Measurements from ENCODE around the gene RELL2. TPM values are rescaled to one million over a fixed set of nuclear protein-coding genes. Genes with fewer than 3 reads are reported as not detected.

The RELL2 gene
- total RNA-seq, 1 experiment from 2014 or later: 3.3 TPM

GRCh38 chr5:141618804-141619554 lies 17.8 kb upstream of the RELL2 start, which contains the start of gene DIAPH1:
DIAPH1 (minus strand) TSS chr5:141619000; CDS start chr5:141618914, 86 bp downstream.
- CTCF ChIA-PET: interaction anchor here (0.5 to 2.2 kb wide), 9 partner anchors 15 to 1055 kb away, joined by 3 to 32 read pairs (median 5); partner anchors contain the start of gene FCHSD1
- intact Hi-C loops (cut with micrococcal nuclease; ENCODE audit: unreplicated experiment): loop anchor here (1.0 to 2.0 kb wide), 4 partner anchors 15 to 614 kb away; partner anchors contain the start of genes HDAC3 and RELL2
- Histone ChIP-seq H4K20me1 (ENCODE audit: insufficient read depth) (peaks cover 27% of the 10 kb centered on the region), H3K27me3 (ENCODE audit: insufficient read depth, low read depth) (no peaks in the 10 kb centered on the region), H3K9me3 (ENCODE audit: insufficient read depth, low read depth) (no peaks in the 10 kb centered on the region), H3K4me1 (replicated peaks; ENCODE audit: insufficient read depth) (peaks cover 18% of the 10 kb centered on the region), H3F3A (ENCODE audit: insufficient read depth, low read depth) (peaks cover 43% of the 10 kb centered on the region), H3K9me2 (ENCODE audit: insufficient read depth) (no peaks in the 10 kb centered on the region), H3K27ac (peak within 1 kb of the TSS; percentile 77), H3K79me2 (ENCODE audit: low read depth) (peaks cover 39% of the 10 kb centered on the region), H3K4me2 (peak within 1 kb of the TSS; percentile 91), H3K36me3 (ENCODE audit: low read depth) (peaks cover 10% of the 10 kb centered on the region; the same call in 1 of the 2 replicates), H2AFZ (peak within 1 kb of the TSS; percentile 75), H3K4me3 (peak within 1 kb of the TSS; percentile 85)
- DNase-seq: peak; percentile 88 to 96
- no peak for TF ChIP-seq EZH2 (IDR thresholded peaks at IDR 0.05; ENCODE audit: low read depth)
- TF ChIP-seq, protein P1, sequence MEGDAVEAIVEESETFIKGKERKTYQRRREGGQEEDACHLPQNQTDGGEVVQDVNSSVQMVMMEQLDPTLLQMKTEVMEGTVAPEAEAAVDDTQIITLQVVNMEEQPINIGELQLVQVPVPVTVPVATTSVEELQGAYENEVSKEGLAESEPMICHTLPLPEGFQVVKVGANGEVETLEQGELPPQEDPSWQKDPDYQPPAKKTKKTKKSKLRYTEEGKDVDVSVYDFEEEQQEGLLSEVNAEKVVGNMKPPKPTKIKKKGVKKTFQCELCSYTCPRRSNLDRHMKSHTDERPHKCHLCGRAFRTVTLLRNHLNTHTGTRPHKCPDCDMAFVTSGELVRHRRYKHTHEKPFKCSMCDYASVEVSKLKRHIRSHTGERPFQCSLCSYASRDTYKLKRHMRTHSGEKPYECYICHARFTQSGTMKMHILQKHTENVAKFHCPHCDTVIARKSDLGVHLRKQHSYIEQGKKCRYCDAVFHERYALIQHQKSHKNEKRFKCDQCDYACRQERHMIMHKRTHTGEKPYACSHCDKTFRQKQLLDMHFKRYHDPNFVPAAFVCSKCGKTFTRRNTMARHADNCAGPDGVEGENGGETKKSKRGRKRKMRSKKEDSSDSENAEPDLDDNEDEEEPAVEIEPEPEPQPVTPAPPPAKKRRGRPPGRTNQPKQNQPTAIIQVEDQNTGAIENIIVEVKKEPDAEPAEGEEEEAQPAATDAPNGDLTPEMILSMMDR (conservative IDR thresholded peaks at IDR 0.05): peak; percentile 92
- no TSS peak for BruUV-seq (replicated peaks)
- POLR2A ChIA-PET (ENCODE audit: unreplicated experiment): interaction anchor here (0.6 to 0.7 kb wide), 2 partner anchors 17 to 305 kb away, joined by 4 to 7 read pairs; partner anchors contain the start of genes DELE1, HDAC3 and RELL2

- intact Hi-C loops (cut with micrococcal nuclease; ENCODE audit: unreplicated experiment): no loop called here
- Histone ChIP-seq H3K27ac (no peak overlapping the region), H3K4me1 (replicated peaks; ENCODE audit: insufficient read depth) (no peaks in the 10 kb centered on the region), H3F3A (ENCODE audit: insufficient read depth, low read depth) (peaks cover 27% of the 10 kb centered on the region; the same call in 1 of the 2 replicates), H3K4me3 (no peak overlapping the region), H3K27me3 (ENCODE audit: insufficient read depth, low read depth) (no peaks in the 10 kb centered on the region), H3K36me3 (ENCODE audit: low read depth) (peaks cover 10% of the 10 kb centered on the region), H2AFZ (no peak overlapping the region), H3K9me3 (ENCODE audit: insufficient read depth, low read depth) (no peaks in the 10 kb centered on the region), H4K20me1 (ENCODE audit: insufficient read depth) (no peaks in the 10 kb centered on the region), H3K79me2 (ENCODE audit: low read depth) (no peaks in the 10 kb centered on the region), H3K4me2 (no peak overlapping the region), H3K9me2 (ENCODE audit: insufficient read depth) (no peaks in the 10 kb centered on the region)
- DNase-seq: no peak
- ChIA-PET CTCF (no interaction called here), POLR2A (ENCODE audit: unreplicated experiment) (no interaction called here)
- TF ChIP-seq EZH2 (IDR thresholded peaks at IDR 0.05; ENCODE audit: low read depth): no peak
- TF ChIP-seq, protein P1 (conservative IDR thresholded peaks at IDR 0.05): no peak
- no TSS peak for BruUV-seq (replicated peaks)
Measured at GRCh38 chr5:141623186-141623585, 13.6 kb upstream of the RELL2 start.

- CTCF ChIA-PET: no interaction called here
- intact Hi-C loops (cut with micrococcal nuclease; ENCODE audit: unreplicated experiment): no loop called here
- H3K4me3 ChIP-seq: no peak overlapping the region
- H3F3A ChIP-seq (ENCODE audit: insufficient read depth, low read depth): peaks cover 24% of the 10 kb centered on the region; the same call in 1 of the 2 replicates
- H3K4me1 ChIP-seq (replicated peaks; ENCODE audit: insufficient read depth): no peaks in the 10 kb centered on the region
- H3K27me3 ChIP-seq (ENCODE audit: insufficient read depth, low read depth): no peaks in the 10 kb centered on the region
- H3K9me3 ChIP-seq (ENCODE audit: insufficient read depth, low read depth): no peaks in the 10 kb centered on the region
- H3K36me3 ChIP-seq (ENCODE audit: low read depth): peaks cover 11% of the 10 kb centered on the region
- no peak overlapping the region for H3K27ac ChIP-seq
- no peaks in the 10 kb centered on the region for H4K20me1 ChIP-seq (ENCODE audit: insufficient read depth)
- no TSS peak for BruUV-seq (replicated peaks)
- no peak overlapping the region for H3K4me2 ChIP-seq
- TF ChIP-seq, protein P1 (conservative IDR thresholded peaks at IDR 0.05): no peak
- TF ChIP-seq EZH2 (IDR thresholded peaks at IDR 0.05; ENCODE audit: low read depth): no peak
- H2AFZ ChIP-seq: no peak overlapping the region
- DNase-seq: no peak
- POLR2A ChIA-PET (ENCODE audit: unreplicated experiment): no interaction called here
- H3K79me2 ChIP-seq (ENCODE audit: low read depth): no peaks in the 10 kb centered on the region
- no peaks in the 10 kb centered on the region for H3K9me2 ChIP-seq (ENCODE audit: insufficient read depth)
Measured at GRCh38 chr5:141623611-141624010, 13.2 kb upstream of the RELL2 start.

Data from PC-9 (cell line).